Hippocampal formation (tissue), 2 donors: Measurements from ENCODE around the gene PCDH9.
"Not testable (repeated sequence)": the region's sequence is repeated elsewhere in the genome, so short reads cannot be mapped to it uniquely, and the experiment has no call there.

Experiments
- DNase-seq, 2 donors: peaks; one replicate each; lab custom pipeline; 2025; lab: John Stamatoyannopoulos, UW

Gene PCDH9

DNA sequence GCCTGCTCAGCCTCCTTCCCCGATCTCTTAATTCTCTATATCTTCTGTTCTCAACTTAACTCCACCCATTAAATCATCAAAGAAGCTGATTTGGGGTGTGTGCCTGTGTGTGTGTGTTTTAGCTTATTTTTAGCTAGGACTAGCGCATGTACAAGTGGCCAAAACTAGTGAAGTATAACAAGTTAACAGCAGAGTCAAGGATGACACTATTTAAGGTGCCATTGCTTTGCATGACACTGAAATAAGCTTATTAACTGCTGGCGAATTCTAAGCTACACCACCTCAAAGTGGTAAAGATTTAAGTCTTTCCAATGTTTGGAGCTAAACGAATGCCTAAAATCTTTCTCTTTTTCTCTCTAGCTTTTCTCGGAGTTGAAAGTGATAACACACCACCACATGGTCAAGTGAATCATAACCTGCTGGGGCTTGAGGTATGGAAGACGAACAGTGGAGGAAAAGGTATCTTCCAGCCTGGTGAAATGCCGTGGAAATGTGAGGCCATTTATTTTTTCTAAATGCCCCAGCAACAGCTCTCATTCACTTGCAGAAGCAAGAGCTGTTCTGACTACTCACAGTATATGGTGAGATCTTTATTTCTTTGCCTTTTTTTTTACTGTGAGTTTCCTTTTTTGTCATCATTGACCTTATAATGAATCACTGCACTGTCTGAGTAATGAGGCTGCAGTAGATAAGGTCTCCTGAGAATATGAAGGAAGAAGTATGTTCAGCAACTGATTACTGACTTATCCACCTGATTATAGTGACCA, 570.3 kb downstream of the PCDH9 start:
- DNase-seq, result no peak

DNA sequence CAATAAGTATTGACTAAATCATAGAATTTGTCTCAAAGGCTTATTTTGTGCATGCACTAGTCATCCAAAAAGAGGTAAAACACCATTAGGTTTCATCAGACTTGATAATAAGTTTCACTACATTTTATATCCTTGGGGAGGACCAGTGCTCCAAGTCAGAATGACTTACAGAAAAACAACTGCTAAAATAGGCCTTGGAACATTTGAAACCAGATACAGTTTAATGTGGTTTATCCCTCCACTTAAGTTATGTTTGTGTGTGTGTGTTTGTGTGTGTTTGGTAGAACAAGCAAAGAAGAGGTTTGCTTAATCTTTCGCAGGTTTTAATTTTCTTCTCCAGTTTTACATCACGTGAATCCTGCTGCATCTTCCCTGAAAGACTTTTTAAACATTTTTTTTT, 570.9 kb downstream of the PCDH9 start:
- no peak for DNase-seq

DNA sequence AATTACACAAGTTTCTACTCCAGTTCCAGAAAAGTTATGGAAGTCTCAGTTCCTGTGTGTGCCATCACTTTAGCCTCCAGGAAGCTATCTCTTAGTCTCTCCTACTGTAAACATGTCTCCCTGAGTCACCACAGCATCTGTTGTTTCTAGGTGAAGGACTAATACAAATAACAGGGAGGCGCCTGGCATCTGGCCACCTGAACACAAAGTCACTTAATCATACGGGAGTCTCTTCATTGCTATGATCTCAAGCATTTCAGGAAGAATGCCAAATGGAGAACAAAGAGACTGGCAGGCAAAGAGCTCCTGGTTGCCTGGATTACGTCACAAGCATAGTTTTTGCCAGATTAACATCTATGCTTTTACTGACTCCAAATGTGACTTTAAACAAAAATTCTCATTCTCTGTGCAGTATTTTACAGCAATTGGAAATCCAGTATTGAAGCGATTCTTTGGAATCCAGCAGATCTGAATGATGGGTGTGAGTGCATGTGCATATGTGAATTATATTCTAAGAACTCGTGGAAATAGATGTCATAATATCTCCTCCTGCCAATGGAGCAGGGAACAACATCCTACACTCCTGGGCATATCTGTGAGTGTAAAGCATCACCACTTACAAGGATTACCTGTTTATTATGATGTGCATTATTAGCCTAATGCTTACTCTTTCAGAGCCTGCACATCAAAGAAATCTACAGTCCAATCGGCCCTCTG, 572.8 kb downstream of the PCDH9 start:
- DNase-seq, result peak in 1 of 2 donors; percentile 58

DNA sequence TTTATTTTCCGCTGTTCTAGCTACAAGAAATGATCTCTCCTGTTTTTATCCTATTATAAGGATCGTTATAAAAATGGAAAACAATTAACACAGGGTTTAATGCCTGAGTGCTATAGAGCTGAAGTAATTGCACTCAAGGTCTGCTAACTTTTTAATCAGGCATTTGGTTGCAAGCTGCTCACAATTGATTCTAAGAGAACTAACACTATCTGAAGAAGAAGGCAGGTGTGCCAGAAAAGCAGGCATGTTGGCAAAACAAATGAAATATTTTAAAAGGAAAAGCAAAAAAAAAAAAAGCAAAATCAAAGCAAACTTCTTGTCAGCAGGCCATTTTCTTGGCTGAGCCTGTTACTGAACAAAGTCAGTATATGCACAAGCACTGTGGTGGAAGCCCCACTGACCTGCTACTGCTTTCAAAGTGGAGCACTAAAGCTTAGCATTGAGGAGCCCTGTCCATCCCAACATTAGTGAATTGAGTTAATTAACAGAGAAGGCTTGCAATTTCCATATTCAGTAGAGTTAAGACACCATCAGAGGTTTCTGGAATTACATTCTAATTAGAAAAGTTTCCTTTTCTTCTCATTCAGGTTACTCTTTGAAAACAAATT, 574.2 kb downstream of the PCDH9 start:
- DNase-seq, result no peak

DNA sequence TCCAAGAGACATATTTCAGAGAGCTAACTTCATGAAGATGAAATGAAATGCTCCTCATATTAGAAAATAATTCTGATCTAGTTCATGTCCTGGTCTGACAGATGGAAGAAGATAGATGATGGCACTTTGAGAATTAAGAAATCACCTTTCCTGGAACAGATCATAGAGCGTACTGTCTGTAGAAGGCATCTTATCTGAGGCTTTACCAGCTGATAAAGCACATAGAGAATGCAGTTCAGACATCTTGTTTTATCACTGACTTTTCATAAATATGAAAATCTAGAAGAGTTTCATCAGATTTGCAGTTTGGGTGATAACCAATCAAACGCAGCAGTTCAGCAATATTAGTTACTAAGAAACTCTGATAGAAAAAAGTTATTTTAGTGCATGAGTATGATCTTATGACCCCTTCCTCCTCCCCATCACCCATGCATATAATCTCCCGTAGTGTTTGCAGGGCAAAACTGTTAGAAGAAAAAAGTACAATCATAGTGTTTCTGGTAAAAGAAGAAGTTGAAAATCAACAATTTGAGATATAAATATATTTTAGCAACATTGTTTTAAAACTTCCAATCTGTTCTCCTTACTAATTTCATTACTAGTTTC, 585.2 kb downstream of the PCDH9 start:
- DNase-seq, result no peak

DNA sequence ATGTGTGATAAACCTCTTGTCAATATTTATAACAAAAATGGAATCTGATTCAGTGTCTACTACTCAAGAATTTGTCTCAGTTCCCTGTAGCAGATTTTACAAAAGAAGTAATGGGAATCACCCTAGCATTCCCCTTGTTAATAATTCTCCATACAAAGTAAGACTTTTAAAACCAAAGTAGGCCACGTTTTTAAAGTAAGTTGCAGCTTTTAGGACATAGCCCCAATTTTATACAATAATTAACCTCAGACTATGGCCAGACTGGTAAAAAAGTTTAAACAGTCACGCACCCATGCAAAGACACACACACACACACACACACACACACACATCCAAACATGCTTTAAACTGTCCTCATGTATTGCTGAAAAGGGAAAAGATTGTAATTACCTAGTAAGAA, 589.9 kb downstream of the PCDH9 start:
- no peak for DNase-seq

DNA sequence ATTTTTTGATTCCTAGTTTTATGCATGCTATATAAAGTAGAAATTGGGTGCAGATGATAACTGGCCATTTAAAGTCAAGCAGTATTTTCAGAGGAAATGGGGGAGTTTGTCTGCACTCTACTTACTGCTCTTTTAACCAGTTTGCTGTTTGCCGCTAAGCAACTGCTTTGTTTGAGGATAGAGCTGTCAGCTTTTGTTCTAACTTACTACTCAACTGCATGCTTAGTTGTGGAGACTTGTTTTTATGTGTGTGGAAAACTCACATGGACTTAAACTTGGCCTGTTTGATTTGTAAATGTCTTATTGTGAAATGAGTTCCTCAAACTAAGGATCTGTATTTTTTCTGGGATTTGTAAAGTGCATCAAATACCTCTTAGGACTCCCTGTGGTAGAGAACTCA, 591.1 kb downstream of the PCDH9 start:
- no peak for DNase-seq

DNA sequence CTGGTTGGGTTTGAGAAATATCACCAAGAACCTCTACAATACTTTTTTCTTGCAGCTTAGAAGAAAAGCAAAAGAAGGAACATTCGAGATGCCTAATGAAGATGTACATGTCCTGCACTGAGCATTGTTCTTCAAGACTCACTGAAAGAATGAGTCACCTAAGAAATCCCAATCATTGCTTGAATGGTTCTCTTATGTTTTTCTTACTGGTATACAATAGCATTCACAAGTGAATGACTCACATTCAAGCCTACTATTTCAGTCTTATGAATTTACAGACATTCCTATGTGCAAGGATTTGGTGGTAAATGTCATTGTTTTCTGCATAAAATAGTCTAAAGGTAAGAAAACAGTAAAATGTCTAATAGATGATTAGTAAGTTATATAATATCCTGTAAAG, 594.6 kb downstream of the PCDH9 start:
- no peak for DNase-seq

DNA sequence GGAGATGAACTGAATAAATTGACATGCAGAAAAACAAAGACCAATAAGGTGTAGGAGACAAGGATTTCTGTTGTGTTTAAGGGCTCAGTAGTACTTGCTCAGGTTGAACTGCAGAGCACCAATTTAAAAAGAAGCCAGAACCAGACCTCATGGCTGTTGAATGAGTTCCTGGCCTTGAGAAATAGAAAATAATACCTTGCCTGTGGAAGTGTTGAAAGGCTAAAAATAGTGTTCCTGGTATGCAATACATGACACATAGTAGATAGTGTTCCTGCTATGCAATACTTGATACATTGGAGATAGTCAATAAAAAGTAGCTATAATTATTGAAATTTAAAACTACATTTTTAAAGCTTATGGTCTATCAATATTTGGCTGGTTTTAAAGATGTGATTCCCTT, 595.8 kb downstream of the PCDH9 start:
- DNase-seq, result no peak

DNA sequence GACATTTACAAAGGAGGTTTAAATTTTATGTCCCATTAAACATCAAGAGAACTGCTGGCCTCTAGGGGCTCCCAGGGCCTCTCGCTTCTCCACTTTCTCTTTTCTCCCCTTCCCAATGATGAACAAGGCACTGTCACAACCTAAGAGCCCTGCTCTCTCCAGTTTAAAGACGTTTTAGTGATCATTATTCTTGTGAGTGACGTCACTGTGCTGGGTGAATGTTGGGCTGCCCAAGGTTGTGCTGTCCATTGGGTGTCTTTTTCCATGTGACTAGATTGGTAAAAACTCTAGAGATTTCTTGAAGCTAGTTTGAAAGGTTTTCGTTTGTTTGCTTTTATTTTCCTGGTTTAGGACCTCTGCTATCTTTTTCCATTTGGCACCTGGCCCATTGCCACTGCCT, 602.6 kb downstream of the PCDH9 start:
- DNase-seq, result no peak

DNA sequence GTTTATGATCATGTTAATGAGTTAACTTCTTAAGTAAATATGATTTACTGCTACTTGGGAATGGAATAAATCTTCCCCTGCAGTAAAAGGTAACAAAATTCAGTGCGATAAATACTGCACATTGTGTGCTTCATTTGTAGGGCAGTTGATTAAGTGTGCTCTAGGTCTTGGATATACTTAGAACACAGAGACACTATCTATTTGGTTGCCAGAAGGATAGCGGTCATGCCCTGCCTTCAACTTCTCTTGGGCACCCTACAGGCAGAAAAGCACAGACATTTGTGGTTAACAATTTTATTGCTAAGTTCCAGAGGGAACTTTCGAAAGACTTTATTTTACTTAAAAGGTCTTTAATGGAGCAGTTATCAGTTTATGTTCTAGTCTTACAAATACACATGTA, 605.8 kb downstream of the PCDH9 start:
- no peak for DNase-seq

DNA sequence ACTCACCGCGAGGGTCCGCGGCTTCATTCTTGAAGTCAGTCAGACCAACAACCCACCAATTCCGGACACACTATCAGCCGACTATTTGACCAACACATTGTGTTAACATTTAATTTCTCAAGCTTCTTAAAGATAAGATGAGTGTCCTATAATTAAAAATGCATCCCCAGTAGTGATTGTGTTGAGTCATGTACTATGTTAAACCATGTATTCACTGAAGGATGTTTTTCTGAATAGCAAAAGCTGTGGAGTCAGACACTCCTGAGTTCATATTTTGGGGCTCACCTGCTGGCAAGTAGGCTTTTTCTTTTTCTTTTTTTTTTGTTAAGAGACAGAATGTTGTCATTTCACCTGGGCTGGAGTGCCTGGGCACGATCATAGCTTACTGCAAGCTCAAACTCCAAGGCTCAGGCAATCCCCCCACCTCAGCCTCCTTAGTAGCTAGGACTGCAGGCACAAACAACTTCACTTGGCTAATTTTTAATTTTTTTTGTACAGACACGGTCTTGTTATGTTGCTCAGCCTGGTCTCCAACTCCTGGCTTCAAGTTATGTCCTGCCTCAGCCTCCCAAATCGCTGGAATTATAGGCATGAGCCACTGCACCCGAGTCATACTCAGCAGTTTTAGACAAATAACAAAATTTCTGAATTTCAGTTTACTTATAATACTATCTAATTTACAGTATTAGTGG, 606.9 kb downstream of the PCDH9 start:
- no peak for DNase-seq

DNA sequence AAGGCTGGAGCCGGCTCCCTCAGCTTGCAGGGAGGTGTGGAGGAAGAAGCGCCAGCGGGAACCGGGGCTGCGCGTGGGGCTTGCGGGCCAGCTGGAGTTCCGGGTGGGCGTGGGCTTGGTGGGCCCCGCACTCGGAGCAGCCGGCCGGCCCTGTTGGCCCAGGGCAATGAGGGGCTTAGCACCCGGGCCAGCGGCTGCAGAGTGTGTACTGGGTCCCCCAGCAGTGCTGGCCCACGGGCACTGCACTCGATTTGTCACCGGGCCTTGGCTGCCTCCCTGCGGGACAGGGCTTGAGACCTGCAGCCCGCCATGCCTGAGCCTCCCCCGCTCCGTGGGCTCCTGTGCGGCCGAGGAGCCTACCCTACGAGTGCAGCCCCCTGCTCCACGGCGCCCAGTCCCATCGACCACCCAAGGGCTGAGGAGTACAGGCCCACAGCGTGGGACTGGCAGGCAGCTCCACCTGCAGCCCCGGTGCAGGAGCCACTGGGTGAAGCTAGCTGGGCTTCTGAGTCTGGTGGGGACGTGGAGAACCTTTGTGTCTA, 608.2 kb downstream of the PCDH9 start:
- not testable (repeated sequence) for DNase-seq

DNA sequence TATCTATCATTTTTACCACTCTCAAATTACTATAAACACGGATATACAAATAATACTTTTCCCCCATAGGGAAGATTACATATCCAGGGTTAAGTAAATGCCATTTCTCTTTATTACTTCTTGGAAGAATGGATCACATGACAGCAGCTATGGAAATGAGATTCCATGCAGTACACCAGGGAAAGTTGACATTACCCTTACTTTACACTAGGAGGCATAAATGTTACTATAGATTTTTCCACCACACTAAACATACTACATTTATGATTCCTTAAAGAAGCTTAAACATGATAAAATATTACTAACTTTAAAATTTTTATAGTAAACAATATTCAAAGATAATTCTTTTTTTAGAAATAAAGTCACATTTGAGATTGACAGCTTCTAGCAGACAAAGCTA, 611.4 kb downstream of the PCDH9 start:
- no peak for DNase-seq

DNA sequence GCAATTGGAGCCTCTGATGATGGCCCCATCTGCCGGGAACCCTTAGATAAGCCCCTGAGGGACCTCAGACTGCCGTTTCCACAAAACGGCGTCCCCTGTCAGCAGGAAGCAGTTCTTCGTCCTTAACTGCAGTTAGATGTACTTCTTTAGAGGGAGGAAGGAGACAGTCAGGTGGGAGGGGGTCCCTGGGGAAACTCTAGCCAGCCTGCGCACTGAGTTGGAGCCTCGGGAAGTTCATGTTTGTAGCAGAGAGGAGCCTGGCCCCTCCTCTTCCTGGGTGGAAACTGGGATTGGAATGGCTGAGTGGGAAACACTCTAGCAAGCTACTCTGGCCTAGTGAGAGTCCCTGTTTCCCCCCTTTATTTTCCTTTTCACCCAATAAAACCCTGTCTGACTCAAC, 612.4 kb downstream of the PCDH9 start:
- no peak for DNase-seq

DNA sequence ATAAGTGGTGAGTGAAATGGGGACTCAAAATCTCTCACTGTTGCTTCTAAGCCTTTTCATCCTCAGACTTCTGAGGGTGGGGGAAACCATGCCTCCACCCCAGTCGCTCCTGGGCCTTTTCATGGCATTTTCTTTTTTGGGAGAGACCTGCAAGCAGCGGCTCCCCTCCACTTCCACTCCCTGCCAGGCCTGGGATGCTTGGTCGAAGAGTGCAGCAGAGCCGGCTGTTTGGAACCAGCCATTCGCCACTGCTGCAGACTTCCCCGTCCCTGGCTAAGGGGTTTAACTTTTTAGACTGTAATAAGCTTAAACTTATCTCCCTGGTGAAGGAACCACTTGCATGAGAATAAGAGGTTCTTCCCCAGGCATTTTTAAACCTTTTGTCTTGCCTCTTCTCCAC, 617.2 kb downstream of the PCDH9 start:
- DNase-seq, result no peak

DNA sequence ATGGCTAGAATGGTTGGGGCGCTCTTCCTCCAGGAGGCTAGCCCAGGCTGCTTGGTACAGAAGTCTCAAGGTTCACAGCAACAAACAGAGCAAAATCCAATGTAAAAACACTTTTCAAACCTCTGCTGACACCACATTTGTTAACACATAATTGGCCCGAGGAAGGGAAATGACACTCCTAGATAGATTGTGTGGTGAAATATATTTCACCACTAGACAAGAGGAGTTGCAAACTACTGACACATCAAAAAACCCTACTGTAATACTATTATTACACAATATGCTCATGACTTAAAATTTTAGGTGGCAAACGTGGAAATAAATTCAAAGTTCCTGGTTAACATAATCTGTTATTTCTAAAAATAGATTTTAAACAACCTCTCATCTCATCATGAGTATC, 643.6 kb downstream of the PCDH9 start:
- DNase-seq, result no peak

DNA sequence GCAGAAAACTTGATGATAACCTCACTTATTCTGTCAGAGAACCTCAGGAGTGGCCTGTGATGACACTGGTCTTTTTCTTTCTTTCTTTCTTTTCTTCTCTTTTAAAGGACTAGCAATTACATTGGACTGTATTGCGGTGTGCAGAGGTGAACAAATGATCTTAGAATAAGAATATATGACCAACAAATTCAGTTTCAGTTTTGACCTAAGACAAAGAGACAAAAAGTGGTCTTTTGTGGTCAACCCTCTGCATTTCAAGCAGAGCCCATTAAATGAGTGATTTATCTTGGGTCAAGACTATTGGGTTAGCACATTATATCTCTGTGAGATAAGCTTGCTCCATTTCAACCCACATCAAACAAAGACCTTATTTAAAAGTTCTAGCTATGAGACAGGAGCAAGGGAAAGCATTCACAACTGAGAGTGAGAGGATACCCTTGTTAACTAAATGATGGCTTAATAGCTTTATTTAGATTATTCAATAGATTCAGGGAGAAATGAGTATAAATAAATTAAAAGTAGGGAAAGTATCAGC, 644.4 kb downstream of the PCDH9 start:
- DNase-seq, result no peak

DNA sequence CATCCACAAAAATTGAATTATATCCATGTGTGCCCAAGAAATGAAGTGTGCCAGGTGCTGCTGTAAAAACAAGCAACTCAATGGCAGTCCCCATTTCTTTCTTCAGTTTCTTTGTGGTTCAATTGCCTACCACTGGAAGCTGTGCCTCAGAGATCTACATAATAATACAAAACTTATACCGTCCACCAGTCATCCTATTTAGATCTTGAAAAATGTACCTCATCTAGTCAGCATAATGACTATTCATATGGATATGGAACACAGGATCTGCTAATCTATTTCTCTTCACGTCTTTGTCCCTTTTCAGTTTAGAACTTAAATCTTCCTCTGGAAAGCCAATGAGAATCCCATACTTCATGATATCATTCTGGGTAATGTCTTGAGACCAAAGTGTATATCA, 648.5 kb downstream of the PCDH9 start:
- no peak for DNase-seq

DNA sequence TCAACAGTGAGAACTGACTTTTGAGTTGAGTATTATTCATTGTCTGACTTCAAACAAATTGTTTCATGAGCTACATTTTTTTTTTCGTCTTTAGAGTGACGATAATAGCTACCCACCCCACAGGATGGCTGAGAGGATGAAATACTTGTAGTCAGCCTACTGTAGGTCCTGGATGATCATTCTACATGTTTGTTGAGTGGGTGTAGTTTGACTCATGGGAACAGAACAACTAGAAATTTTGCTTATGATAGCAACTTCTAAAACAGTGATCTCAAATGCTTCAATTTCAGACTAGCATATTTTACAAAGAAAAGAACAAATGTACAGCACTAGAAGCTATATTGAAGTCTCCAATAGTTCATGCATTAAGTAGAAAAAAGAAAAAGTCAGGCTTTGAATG, 651.8 kb downstream of the PCDH9 start:
- DNase-seq, result no peak

DNA sequence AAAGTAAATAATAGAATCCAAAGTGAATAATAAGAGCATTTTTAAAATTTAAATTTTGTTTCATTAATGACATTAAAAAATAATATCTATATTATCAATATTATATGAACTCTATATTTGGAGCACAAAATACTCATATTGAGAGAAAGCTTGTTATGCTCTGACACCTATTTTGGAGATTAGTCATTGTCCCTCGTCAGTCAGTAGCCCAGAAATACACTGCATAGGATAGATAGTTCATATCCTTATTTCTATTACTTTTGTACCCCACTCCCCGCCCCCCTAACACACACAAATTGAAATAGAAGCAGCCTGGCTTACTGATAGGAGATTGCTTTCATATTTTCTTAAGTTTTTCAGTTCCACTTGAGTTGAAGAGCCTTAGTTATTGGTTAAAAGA, 652.8 kb downstream of the PCDH9 start:
- no peak for DNase-seq

DNA sequence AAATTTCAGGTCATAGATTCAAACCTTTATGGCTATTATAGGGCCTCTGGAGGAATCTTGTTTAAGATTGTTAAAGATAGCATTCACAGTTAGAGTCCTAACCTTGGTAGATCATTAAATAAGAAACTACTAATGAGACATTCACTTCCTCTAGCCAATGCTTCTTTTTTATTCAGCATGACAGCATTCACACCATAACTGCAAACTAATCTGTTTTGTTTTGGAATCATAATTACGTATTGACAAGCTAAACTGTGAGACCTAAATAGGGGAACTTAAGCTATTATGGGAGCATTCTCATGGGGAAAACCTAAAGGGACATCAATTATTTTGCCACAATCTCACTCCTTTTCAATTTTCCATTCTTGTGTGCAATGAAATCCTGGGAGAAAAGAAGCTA, 653.8 kb downstream of the PCDH9 start:
- no peak for DNase-seq
